HG02678 (cell line): Measurements from ENCODE around the gene LYST.
"Not testable (repeated sequence)": the region's sequence is repeated elsewhere in the genome, so short reads cannot be mapped to it uniquely, and the experiment has no call there.

Source experiments
- ATAC-seq: cut with Tn5 transposase; IDR thresholded peaks from one replicate; pipeline ENCODE4 v1.9.1; 2021; ENCODE audit warnings: mild to moderate bottlenecking, moderate library complexity; ENCODE audit not compliant: unreplicated experiment

The LYST gene

GRCh38 chr1:235766794-235767285 is 99.9 kb downstream of the LYST start:
- no peak for ATAC-seq

GRCh38 chr1:235763962-235764361 is 102.7 kb downstream of the LYST start:
- peak; percentile 55 for ATAC-seq

GRCh38 chr1:235759336-235759735 is 107.4 kb downstream of the LYST start:
- no peak for ATAC-seq

- no peak for ATAC-seq
These were observed 107.8 kb downstream of the LYST start for GRCh38 chr1:235758931-235759330.

- no peak for ATAC-seq
These were observed 109.1 kb downstream of the LYST start for GRCh38 chr1:235757587-235758096.

- ATAC-seq = not testable (repeated sequence)
These were observed 112.5 kb downstream of the LYST start for GRCh38 chr1:235754186-235754585.

- ATAC-seq = no peak
These were observed 116.9 kb downstream of the LYST start for GRCh38 chr1:235749755-235750300.

- ATAC-seq = no peak
These were observed 118.0 kb downstream of the LYST start for GRCh38 chr1:235748747-235749146.

- ATAC-seq = no peak
These were observed 120.5 kb downstream of the LYST start for GRCh38 chr1:235746245-235746644.

- ATAC-seq = no peak
These were observed 121.1 kb downstream of the LYST start for GRCh38 chr1:235745503-235746136.

GRCh38 chr1:235742914-235743599 is 123.6 kb downstream of the LYST start:
- ATAC-seq = no peak

- no peak for ATAC-seq
These were observed 125.4 kb downstream of the LYST start for GRCh38 chr1:235741294-235741693.

- no peak for ATAC-seq
These were observed 127.1 kb downstream of the LYST start for GRCh38 chr1:235739631-235740030.

GRCh38 chr1:235739124-235739523 is 127.6 kb downstream of the LYST start:
- ATAC-seq = no peak

- no peak for ATAC-seq
These were observed 129.0 kb downstream of the LYST start for GRCh38 chr1:235737751-235738150.

- ATAC-seq = no peak
These were observed 130.4 kb downstream of the LYST start for GRCh38 chr1:235736263-235736662.

GRCh38 chr1:235735621-235736020 is 131.1 kb downstream of the LYST start:
- no peak for ATAC-seq

GRCh38 chr1:235734335-235734734 is 132.4 kb downstream of the LYST start:
- ATAC-seq = no peak

GRCh38 chr1:235730007-235730406 is 136.7 kb downstream of the LYST start:
- ATAC-seq = no peak

GRCh38 chr1:235726557-235726956 is 140.1 kb downstream of the LYST start:
- no peak for ATAC-seq

GRCh38 chr1:235725434-235725833 is 141.3 kb downstream of the LYST start:
- no peak for ATAC-seq

- ATAC-seq = no peak
These were observed 142.0 kb downstream of the LYST start for GRCh38 chr1:235724730-235725129.
